ENCODE data around the gene SMAP1.

Gene SMAP1

DNA sequence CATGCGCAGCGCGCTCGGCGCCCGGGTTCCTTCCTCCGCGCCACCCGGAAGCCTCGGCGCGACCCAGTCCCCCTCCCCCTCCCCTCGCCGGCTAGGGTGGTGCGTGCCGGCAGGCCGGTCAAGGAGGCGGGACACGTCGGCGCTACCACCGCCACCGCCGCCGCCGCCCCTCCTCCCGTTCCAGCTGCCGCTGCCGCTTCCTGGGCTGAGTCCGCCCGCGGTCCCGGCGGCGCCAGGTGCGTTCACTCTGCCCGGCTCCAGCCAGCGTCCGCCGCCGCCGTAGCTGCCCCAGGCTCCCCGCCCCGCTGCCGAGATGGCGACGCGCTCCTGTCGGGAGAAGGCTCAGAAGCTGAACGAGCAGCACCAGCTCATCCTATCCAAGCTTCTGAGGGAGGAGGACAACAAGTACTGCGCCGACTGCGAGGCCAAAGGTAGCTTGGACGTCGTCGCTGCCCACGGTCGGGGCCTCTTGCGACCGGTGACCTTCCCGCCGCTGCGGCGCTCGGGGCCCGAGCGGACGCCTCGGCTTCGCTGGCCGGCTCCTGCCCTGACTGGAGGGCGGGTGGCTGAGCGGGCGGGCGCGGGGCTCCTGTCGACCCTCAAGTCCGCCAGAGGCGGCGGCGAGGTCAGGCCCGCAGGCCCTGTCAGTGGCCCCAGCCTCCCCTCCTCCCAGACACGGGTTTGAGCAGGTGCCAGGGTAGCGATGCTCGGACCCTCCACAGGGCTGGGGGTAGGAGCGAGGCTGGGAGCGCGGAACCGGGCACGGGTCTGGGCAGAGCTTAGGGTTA lies at the start of gene SMAP1:
Gene SMAP1, plus strand, starts transcription at position 173 of the 788 bp plus-strand sequence. Its CDS starts 141 bp downstream, at position 314.
- Histone ChIP-seq H3K9me3 (ENCODE audit: low read length) (no peaks in the 10 kb centered on the region), H3K36me3 (ENCODE audit: insufficient read depth, low read length) (no peaks in the 10 kb centered on the region), H2AFZ (ENCODE audit: low read depth, low read length) (peak within 1 kb of the TSS; percentile 98), H3K4me3 (ENCODE audit: low read length) (peak within 1 kb of the TSS; percentile 67), H3K4me1 (ENCODE audit: insufficient read depth, low read length) (peaks cover 24% of the 10 kb centered on the region), H3K27me3 (ENCODE audit: insufficient read depth, low read length) (peaks cover 3% of the 10 kb centered on the region)

DNA sequence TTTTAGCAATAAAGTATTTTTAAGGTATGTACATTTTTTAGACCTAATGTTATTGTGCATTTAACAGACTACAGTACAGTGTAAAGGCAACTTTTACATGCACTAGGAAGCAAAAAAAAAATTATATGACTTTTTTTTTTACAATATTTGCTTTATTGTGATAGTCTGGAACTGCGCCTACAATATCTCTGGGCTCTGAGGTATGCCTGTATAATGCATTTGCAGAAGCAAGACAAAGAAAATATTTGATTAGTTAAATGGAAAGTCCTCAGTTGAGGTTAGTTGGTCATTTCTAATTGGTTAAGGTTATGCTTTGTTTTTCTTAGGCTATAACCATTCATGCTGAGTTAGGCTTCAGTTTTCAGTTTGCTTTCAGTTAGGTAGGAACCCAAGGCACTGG lies 46.9 kb upstream of the SMAP1 start:
- H2AFZ ChIP-seq (ENCODE audit: low read depth, low read length), result no peak overlapping the region
- no peaks in the 10 kb centered on the region for H3K9me3 ChIP-seq (ENCODE audit: low read length)
- H3K36me3 ChIP-seq (ENCODE audit: insufficient read depth, low read length), result no peaks in the 10 kb centered on the region
- H3K4me3 ChIP-seq (ENCODE audit: low read length), result no peak overlapping the region
- no peaks in the 10 kb centered on the region for H3K27me3 ChIP-seq (ENCODE audit: insufficient read depth, low read length)
- H3K4me1 ChIP-seq (ENCODE audit: insufficient read depth, low read length), result no peaks in the 10 kb centered on the region

DNA sequence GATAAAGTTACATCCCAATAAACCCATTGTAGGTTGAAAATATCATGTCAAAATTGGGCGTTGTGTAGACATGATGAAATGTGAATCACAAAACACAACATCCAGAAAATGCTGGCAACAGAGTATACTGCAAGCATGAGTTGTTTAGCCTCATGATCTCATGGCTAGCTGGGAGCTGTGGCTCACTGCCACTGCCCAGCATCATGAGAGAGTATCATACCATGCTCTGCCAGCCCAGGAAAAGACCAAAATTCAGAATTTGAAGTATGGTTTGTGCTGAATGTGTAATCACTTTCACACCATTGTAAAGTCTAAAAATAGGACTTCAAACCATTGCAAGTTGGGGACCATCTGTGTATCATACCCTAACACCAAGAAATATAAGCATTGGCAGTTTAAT lies 45.2 kb upstream of the SMAP1 start:
- no peak overlapping the region for H2AFZ ChIP-seq (ENCODE audit: low read depth, low read length)
- no peak overlapping the region for H3K4me3 ChIP-seq (ENCODE audit: low read length)
- no peaks in the 10 kb centered on the region for H3K4me1 ChIP-seq (ENCODE audit: insufficient read depth, low read length)
- H3K27me3 ChIP-seq (ENCODE audit: insufficient read depth, low read length), result no peaks in the 10 kb centered on the region
- H3K9me3 ChIP-seq (ENCODE audit: low read length), result no peaks in the 10 kb centered on the region
- no peaks in the 10 kb centered on the region for H3K36me3 ChIP-seq (ENCODE audit: insufficient read depth, low read length)

GRCh38 chr6:70625436-70625835 lies 42.2 kb upstream of the SMAP1 start:
- Histone ChIP-seq H3K4me1 (ENCODE audit: insufficient read depth, low read length) (no peaks in the 10 kb centered on the region), H3K27me3 (ENCODE audit: insufficient read depth, low read length) (no peaks in the 10 kb centered on the region), H3K9me3 (ENCODE audit: low read length) (no peaks in the 10 kb centered on the region), H3K4me3 (ENCODE audit: low read length) (no peak overlapping the region), H3K36me3 (ENCODE audit: insufficient read depth, low read length) (no peaks in the 10 kb centered on the region), H2AFZ (ENCODE audit: low read depth, low read length) (no peak overlapping the region)

DNA sequence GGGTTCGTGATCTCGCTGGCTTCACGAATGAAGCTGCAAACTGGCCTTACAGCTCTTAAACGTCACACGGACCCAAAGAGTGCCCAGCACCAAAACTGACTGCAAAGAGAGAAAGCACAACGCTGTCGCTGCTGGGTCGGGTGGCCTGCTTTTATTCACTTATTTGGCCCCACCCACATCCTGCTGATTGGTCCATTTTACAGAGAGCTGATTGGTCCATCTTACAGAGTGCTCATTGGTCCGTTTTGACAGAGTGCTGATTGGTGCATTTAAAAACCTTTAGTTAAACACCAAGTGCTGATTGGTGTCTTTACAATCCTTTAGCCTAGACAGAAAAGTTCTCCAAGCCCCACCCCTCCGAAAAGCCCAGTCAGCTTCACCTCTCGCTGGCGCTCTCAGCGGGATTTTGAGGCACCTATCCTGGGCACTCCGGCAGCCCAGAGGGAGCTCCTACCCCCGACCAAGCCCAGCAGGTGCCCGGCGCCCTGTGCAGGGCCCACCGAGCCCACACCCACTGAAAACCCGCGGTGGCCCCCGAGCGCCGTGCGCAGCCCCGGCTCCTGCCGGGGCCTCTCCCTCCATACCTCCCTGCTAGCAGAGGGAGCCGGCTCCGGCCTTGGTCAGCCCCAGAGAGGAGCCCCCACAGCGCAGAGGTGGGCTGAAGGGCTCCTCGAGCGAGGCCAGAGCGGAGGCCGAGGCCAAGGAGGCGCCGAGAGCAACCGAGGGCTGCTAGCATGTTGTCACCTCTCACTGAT lies 40.0 kb upstream of the SMAP1 start:
- no peaks in the 10 kb centered on the region for H3K36me3 ChIP-seq (ENCODE audit: insufficient read depth, low read length)

GRCh38 chr6:70629929-70630328 lies 37.8 kb upstream of the SMAP1 start:
- Histone ChIP-seq H3K36me3 (ENCODE audit: insufficient read depth, low read length) (no peaks in the 10 kb centered on the region), H3K4me3 (ENCODE audit: low read length) (no peak overlapping the region), H2AFZ (ENCODE audit: low read depth, low read length) (no peak overlapping the region), H3K27me3 (ENCODE audit: insufficient read depth, low read length) (no peaks in the 10 kb centered on the region), H3K4me1 (ENCODE audit: insufficient read depth, low read length) (no peaks in the 10 kb centered on the region), H3K9me3 (ENCODE audit: low read length) (no peaks in the 10 kb centered on the region)

More for the DNA sequence above, 40.0 kb upstream of the SMAP1 start:
- Histone ChIP-seq H3K4me1 (ENCODE audit: insufficient read depth, low read length) (no peaks in the 10 kb centered on the region), H3K4me3 (ENCODE audit: low read length) (no peak overlapping the region), H3K27me3 (ENCODE audit: insufficient read depth, low read length) (no peaks in the 10 kb centered on the region), H2AFZ (ENCODE audit: low read depth, low read length) (no peak overlapping the region), H3K9me3 (ENCODE audit: low read length) (no peaks in the 10 kb centered on the region)

DNA sequence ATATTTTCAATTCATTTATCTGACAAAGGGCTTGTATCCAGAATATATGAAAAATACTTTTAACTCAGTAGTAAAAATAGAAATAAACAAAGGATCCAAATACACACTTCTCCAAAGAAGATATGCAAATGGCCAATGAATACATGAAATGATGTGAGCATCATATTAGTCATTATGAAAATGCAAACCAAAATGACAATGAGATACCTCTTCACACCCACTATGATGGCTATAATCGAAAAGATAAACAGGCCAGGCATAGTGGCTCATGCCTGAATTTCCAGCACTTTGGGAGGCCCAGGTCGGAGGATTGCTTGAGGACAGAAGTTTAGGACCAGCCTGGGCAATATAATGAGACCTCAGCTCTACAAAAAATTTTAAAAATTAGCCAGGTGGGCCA lies 33.8 kb upstream of the SMAP1 start:
- H3K9me3 ChIP-seq (ENCODE audit: low read length), result no peaks in the 10 kb centered on the region
- no peak overlapping the region for H3K4me3 ChIP-seq (ENCODE audit: low read length)
- H3K27me3 ChIP-seq (ENCODE audit: insufficient read depth, low read length), result no peaks in the 10 kb centered on the region
- H3K36me3 ChIP-seq (ENCODE audit: insufficient read depth, low read length), result no peaks in the 10 kb centered on the region
- no peak overlapping the region for H2AFZ ChIP-seq (ENCODE audit: low read depth, low read length)
- H3K4me1 ChIP-seq (ENCODE audit: insufficient read depth, low read length), result peaks cover 4% of the 10 kb centered on the region

DNA sequence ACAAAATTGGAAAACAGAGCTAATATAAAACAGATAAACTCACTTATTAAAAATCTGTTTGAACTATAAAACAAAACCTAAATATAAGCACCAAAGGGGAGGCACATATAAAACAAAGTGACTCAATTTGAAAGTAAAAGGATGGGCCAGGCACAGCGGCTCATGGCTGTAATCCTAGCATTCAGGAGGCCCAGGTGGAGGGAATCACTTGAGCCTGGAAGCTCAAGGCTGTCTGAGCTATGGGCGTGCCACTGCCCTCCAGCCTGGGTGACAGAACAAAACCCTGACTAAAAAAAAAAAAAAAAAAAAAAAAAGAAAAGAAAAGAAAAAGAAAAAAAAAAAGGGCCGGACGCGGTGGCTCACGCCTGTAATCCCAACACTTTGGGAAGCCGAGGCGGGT lies 31.1 kb upstream of the SMAP1 start:
- Histone ChIP-seq H3K27me3 (ENCODE audit: insufficient read depth, low read length) (no peaks in the 10 kb centered on the region), H3K4me3 (ENCODE audit: low read length) (no peak overlapping the region), H3K4me1 (ENCODE audit: insufficient read depth, low read length) (peaks cover 4% of the 10 kb centered on the region), H3K9me3 (ENCODE audit: low read length) (no peaks in the 10 kb centered on the region), H3K36me3 (ENCODE audit: insufficient read depth, low read length) (no peaks in the 10 kb centered on the region), H2AFZ (ENCODE audit: low read depth, low read length) (no peak overlapping the region)

DNA sequence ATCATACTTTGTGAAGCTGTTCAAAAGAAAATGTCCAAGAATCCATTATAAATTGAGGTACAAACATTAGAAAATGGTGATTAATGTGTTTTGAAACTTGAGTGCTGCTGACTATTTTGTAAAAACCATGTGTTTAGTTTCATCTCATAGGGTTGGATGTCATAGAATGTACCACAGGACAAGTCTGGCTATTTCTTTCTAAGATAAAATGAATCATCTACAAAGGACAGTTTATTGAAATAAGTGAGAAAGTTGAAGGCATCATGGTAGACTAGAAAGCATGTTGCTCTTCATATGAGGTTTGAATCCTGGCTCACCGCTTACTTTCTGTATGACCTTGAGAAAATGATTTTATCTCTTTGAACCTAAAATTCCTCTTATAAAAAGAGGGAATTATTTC lies 29.2 kb upstream of the SMAP1 start:
- Histone ChIP-seq H3K27me3 (ENCODE audit: insufficient read depth, low read length) (no peaks in the 10 kb centered on the region), H2AFZ (ENCODE audit: low read depth, low read length) (peak overlapping the region; percentile 16), H3K4me1 (ENCODE audit: insufficient read depth, low read length) (peaks cover 4% of the 10 kb centered on the region), H3K9me3 (ENCODE audit: low read length) (no peaks in the 10 kb centered on the region), H3K4me3 (ENCODE audit: low read length) (no peak overlapping the region), H3K36me3 (ENCODE audit: insufficient read depth, low read length) (no peaks in the 10 kb centered on the region)

GRCh38 chr6:70651326-70651905 lies 16.3 kb upstream of the SMAP1 start:
- no peak overlapping the region for H3K4me3 ChIP-seq (ENCODE audit: low read length)
- no peaks in the 10 kb centered on the region for H3K27me3 ChIP-seq (ENCODE audit: insufficient read depth, low read length)
- no peak overlapping the region for H2AFZ ChIP-seq (ENCODE audit: low read depth, low read length)

GRCh38 chr6:70652216-70652615 lies 15.5 kb upstream of the SMAP1 start:
- Histone ChIP-seq H3K36me3 (ENCODE audit: insufficient read depth, low read length) (no peaks in the 10 kb centered on the region), H3K27me3 (ENCODE audit: insufficient read depth, low read length) (no peaks in the 10 kb centered on the region), H3K9me3 (ENCODE audit: low read length) (no peaks in the 10 kb centered on the region), H3K4me1 (ENCODE audit: insufficient read depth, low read length) (no peaks in the 10 kb centered on the region), H3K4me3 (ENCODE audit: low read length) (no peak overlapping the region), H2AFZ (ENCODE audit: low read depth, low read length) (no peak overlapping the region)

More at GRCh38 chr6:70651326-70651905, 16.3 kb upstream of the SMAP1 start:
- H3K36me3 ChIP-seq (ENCODE audit: insufficient read depth, low read length), result no peaks in the 10 kb centered on the region
- H3K9me3 ChIP-seq (ENCODE audit: low read length), result no peaks in the 10 kb centered on the region
- no peaks in the 10 kb centered on the region for H3K4me1 ChIP-seq (ENCODE audit: insufficient read depth, low read length)

GRCh38 chr6:70657706-70658105 lies 10.0 kb upstream of the SMAP1 start:
- Histone ChIP-seq H3K4me3 (ENCODE audit: low read length) (no peak overlapping the region), H3K27me3 (ENCODE audit: insufficient read depth, low read length) (no peaks in the 10 kb centered on the region), H2AFZ (ENCODE audit: low read depth, low read length) (no peak overlapping the region), H3K36me3 (ENCODE audit: insufficient read depth, low read length) (no peaks in the 10 kb centered on the region), H3K9me3 (ENCODE audit: low read length) (no peaks in the 10 kb centered on the region), H3K4me1 (ENCODE audit: insufficient read depth, low read length) (no peaks in the 10 kb centered on the region)

DNA sequence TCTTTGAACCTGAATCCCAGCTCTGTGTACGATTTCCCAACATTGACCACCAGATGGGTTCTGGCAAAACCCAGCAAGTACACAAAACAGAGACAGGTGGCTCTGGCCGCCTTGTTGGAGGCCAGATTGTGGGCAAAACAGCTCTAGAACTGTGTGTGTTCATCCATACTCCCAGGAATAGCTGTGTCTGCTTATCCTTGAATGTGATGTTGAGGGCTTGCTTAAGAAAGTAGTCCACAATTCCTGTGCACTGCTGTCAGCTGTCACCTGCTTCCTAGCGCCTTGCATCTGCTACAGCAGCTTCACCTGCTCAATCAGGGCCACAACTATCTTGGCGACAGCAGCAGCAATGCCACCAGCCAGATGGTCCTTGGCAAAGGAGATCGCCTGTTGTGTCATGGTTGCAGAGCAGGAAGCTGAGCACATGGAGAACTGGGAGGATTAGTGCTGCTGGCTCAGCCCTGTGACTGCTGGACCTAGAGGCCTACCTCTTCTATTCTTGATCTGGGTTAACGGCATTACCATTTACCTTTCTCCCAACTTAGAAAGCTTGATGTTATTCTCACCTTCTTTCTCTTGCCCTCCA lies 3.7 kb upstream of the SMAP1 start:
- no peaks in the 10 kb centered on the region for H3K36me3 ChIP-seq (ENCODE audit: insufficient read depth, low read length)

More for the DNA sequence above, 3.7 kb upstream of the SMAP1 start:
- no peak overlapping the region for H2AFZ ChIP-seq (ENCODE audit: low read depth, low read length)
- no peak overlapping the region for H3K4me3 ChIP-seq (ENCODE audit: low read length)
- H3K9me3 ChIP-seq (ENCODE audit: low read length), result no peaks in the 10 kb centered on the region
- H3K27me3 ChIP-seq (ENCODE audit: insufficient read depth, low read length), result peaks cover 3% of the 10 kb centered on the region
- H3K4me1 ChIP-seq (ENCODE audit: insufficient read depth, low read length), result peaks cover 10% of the 10 kb centered on the region

Measured in neuron (in vitro differentiated cells).